HG02870 (cell line): Measurements from ENCODE around the gene ZBTB7A.

Experiments
- ATAC-seq: cut with Tn5 transposase; IDR thresholded peaks from one replicate; pipeline ENCODE4 v1.9.1; 2021; ENCODE audit warnings: mild to moderate bottlenecking, moderate library complexity; ENCODE audit not compliant: unreplicated experiment

Gene ZBTB7A

DNA sequence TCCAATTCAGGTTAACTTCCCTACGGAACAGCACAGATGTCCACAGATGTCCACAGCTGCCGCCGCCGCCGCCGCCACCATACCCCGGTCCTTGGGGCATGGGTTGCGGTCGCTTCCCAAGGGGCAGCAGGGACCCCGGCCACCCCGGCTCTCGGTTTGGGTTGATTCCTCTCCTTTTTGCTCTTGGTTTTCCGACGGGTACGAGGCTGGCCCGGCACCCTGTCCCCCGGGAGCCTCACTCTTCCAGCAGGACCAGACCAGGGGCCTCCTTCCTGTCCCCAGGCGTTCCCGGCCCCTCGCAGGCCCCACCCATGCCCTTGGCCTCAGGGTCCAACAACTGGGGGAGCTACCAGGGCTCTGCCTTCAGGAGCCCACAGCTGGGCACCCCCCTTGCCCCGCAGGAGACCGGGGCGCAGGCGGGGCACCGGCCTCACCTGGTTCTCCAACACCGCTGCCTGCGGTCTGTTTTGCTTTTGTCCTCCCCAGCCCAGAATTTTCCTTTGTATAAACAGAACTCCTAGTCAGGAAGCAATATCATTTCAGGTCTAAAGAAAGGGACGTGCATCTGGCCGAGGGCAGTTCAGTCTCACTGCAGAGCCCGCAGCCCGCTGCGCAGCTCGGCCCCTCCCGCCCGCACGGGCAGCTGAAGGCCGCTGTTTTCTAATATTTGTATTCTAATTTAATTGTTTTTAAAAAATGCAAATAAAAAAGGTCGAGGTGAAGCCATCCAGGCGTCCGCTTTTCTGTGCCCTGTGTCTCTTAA, 27.9 kb downstream of the ZBTB7A start:
- no peak for ATAC-seq

GRCh38 chr19:4038057-4038456, 28.6 kb downstream of the ZBTB7A start:
- ATAC-seq: no peak

DNA sequence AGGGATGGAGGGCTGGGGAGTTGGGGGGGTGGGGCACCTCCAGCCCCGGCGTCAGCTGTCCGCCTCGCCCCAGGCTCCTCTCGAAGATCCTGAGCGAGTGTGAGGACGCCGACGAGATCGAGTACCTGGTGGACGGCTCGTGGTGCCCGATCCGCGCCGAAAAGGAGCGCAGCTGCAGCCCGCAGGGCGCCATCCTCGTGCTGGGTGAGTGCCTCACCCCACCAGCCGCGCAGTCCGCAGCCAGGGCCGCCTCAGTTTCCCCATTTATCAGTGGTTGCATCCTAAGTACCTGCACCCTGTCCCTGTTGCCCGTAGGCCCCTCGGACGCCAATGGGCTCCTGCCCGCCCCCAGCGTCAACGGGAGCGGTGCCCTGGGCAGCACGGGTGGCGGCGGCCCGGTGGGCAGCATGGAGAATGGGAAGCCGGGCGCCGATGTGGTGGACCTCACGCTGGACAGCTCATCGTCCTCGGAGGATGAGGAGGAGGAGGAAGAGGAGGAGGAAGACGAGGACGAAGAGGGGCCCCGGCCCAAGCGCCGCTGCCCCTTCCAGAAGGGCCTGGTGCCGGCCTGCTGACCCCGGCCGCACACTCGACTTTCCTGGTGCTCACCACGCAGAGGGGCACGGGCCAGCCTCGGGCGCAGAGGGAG, 29.3 kb downstream of the ZBTB7A start:
- ATAC-seq: no peak

DNA sequence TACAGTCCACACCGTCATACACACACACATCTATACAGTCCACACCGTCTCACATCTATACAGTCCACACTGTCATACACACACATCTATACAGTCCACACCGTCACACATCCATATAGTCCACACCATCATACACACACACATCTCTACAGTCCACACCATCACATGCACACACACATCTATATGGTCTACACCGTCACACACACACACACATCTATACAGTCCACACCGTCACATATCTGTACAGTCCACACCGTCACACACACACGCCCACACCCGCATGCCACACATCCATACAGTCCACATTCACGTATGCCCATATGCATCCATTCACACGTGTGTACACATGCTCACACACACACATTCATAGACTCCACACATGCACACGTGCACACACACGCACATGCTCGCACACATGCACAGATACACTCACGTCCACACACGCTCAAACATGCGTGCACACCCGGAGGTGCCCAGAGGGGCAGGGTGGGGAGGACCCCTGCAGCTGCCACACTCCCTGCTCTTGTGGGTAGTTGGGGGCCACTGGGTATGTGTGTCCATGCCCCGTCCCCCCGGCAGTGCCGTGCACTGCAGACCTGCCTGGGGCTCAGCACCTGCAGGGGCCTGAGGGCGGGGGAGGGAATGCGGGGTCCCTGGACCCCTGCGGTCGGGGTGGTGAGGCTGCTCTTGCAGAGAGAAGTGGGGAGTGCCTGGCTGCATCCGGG, 30.0 kb downstream of the ZBTB7A start:
- ATAC-seq: no peak

- no peak for ATAC-seq
Measured at GRCh38 chr19:4035582-4035981, 31.1 kb downstream of the ZBTB7A start.

- no peak for ATAC-seq
Measured at GRCh38 chr19:4035018-4035566, 31.6 kb downstream of the ZBTB7A start.

DNA sequence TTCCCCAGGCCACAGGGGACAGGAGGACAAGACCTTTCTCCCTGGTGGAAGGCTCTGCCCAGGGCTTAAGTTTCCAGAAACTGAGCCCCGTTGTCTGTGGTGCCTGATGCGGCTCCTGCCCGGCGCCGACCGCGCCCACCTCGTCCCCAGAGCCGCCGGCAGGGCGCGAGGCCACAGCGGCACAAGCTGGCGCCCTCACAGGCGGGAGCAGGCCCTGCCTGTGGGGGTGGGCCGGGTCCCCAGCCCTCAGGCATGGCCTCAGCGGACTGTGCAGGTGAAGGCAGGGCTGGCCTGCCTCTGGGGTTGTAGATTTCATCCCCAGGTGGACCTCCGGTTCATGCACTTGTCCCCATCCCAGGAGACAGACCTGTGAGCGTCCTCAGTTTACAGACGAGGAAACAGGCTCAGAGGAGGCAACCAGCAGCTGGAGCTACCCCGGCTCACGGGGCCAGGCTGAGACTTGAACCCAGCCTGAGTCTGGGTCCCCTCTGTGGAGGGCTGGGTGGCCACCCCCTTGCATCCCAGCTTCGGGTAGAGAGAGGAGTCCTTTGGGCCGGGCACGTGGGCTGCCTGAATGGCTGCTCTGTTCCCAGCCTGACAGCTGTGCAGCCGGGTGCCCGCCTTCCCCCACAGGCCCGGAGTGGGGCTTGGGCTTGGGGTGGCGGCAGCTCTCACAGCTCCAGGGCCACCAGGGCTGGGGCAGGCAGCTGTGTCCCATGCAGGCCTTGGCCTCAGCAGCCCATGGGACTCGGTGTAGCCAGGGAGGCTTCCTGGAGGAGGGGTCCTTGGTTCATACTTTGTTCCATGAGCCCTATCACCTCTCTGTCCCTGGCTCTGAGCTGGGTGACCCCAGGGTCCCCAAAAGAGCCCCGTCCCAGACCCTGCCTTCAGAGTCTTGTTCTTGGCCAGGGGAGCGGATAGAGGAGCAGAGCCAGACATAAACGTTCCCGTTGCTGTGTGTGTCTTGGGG, 32.4 kb downstream of the ZBTB7A start:
- ATAC-seq: no peak

DNA sequence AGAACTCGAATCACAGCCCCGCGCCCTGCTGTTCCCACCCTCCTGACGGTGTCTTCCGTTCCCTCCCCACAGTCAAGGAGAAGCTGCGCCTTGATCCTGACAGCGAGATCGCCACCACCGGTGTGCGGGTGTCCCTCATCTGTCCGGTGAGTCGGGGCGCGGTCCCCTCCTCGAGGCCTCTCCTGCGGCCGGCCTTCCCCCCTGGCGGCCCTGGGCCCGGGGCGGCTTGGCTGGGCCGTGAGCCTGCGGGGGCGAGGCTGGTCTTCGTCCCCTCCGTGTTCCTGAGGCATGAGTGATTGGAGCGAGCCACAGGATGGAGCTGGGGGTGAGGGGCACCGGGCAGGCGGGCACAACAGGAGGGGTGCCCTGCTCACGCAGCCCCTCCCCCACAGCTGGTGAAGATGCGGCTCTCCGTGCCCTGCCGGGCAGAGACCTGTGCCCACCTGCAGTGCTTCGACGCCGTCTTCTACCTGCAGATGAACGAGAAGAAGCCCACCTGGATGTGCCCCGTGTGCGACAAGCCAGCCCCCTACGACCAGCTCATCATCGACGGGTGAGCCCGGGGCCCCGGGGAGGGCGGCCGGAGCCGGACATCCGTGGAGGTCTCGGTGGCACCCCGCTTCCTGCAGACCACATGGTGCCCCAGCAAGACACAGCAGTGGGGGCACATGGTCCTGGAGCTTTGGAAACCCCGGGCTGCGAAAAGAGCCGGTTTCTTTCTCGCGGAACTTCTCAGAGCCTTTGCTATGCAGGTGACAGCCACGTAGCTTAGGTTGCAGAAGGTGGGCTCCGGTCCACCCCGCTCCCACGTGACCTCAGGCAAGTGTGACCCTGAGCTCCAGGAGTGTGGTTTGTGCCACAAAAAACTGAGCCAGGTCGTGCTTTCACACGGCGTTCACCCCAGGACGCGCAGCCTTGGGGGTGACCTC, 33.4 kb downstream of the ZBTB7A start:
- no peak for ATAC-seq

DNA sequence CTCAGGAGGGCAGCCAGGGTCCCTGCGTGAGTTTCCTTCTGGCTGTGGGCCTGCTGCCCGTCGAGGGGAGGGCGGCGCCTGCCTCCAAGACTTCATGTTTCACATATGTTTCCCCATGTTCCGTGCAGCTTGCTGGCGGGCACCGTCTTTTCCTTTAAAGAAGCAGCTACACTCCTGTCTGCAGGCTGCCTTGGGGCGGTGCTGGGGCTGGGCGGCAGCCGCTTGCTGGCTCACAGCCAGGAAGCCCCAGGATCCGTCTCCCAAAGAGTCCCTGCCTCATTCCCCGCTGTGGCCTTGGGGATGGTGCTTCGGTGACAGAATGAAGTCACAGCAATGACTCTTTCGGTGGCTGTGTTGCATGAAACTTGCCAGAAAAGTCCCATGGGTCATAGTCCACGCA, 34.3 kb downstream of the ZBTB7A start:
- no peak for ATAC-seq

- ATAC-seq: no peak
Measured at GRCh38 chr19:4031420-4031819, 35.3 kb downstream of the ZBTB7A start.

GRCh38 chr19:4030981-4031380, 35.7 kb downstream of the ZBTB7A start:
- ATAC-seq: no peak

DNA sequence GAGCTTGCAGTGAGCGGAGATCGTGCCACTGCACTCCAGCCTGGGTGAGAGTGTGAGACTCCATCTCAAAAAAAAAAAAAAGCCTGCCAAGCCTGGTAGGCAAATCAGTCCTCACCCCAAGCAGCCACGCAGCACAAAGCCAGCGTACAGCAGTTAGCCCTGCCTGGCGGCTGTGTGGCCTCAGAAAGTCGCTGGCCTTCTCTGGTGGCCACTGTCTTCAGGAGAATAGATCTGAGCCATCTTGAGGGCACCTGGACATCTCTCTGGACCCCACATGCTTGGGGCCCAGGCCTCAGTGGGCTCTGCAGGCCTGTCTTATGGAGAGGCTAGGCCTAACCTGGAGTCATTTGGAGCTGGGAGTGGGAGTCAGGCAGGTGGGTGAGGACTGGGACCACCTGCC, 36.1 kb downstream of the ZBTB7A start:
- ATAC-seq: no peak

DNA sequence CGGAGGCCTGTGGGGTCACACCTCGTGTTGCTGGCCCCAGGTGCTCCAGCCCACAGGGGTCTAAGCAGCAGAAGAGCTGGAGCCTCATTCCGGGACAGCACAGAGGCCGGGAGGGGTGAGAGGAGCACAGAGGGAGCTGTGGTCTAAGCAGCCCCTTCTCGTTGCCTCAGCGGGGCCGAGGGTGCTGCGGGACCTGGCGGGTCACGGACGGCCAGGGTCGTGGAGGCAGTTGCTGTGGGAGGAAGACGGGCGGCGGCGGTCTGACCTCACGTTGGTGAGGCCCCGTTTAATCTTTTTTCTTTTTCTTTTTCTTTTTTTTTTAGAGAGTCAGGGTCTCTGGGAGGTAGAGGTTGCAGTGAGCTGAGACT, 37.5 kb downstream of the ZBTB7A start:
- no peak for ATAC-seq

DNA sequence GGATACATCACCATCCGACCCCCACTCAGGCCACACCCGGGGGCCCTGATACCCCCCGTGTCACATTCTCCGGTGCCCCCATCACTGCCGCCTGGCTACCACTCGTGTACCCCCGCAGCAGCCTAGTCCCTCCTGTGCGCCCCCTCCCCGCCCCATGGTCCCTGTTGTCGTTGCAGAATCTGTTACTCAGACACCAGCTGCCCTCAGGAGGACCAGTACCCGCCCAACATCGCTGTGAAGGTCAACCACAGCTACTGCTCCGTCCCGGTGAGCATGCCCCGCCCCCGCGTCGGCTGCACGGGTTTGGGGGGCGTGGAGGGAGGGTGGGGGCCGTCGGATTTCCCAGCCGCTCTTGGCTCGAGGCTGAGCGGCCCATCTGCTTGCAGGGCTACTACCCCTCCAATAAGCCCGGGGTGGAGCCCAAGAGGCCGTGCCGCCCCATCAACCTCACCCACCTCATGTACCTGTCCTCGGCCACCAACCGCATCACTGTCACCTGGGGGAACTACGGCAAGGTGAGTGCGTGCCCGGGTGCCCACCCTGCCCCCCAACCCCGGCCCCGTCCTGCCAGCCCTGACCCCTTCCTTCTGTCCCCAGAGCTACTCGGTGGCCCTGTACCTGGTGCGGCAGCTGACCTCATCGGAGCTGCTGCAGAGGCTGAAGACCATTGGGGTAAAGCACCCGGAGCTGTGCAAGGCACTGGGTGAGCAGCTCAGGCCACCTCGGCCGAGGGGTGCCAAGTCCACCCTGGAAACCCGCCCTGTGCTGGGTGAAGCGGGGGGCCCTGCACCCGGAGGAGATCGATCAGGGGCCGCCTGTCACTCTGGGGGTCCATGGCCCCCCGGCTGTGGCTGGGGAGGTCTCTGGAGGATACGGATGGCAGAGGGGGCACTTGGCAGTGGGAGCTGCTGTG, 38.1 kb downstream of the ZBTB7A start:
- ATAC-seq: no peak

DNA sequence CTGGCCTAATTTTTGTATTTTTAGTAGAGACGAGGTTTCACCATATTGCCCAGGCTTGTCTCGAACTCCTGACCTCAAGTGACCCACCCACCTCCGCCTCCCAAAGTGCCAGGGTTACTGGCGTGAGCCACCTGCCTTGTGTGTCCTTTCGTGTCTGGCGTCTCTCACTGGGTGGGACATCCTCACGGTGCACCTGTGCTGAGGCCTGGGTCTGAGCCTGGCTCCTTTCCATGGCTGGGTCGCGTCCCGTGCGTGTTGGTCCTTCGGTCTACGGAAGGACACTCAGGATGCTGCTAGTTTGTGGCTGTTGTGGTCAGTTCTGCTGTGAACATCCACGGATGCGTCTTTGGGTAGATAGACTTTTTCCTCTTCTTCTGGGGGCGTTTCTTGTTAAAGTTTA, 39.6 kb downstream of the ZBTB7A start:
- no peak for ATAC-seq

DNA sequence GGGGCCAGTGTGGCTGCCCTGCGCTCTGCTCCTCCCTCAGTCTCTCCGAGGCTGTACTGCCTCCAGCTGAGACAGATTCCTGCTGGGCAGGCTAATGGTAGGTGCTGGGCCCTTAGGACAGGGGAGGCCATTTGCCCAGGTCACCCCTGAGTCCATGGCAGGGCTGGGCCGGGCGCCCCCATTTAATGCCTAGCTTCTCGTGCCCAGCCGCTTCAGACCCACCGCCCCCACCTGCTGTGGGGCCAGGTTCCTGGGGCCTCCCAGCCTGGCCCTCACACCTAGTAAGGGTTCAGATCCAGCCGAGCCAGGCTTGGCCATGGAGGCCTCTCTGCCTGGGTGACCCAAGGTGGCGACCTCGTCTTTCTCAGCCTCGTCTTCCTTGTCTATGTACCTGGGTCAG, 41.4 kb downstream of the ZBTB7A start:
- no peak for ATAC-seq

DNA sequence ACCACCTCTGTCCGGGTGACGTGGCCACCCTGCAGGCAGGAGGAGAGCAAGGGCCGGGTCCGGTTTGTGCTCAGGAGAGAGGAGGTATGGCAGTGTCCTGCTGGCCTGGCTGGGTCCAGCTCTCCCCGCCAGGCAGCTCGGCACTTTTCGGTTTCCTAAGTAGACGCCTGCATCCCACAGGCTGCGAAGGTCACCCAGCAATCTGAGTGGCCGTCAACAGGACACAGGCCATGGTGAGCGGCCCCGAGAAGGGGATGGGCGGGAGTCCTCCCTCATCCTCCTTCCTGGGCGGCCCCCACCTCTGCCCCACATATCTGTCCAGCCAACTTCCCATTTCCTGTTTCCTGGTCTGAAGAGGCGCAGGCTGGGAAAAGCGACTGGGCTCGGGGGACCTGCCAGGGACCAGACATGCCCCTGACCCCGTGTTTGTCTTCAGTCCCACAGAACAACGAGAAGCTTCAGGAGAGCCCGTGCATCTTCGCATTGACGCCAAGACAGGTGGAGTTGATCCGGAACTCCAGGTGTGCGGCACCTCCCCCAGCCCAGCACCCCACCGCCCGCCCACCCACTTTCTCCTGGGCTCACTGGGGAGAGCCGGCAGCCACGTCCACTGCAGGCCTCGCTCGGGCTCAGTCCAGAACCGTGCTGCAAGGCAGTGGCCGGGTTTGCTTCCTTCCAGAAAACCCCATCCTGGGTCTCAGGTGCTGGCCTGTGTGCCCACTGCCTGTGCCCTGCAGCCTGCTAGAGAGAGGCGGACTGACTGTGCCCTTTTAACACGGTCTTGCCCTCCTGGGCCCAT, 42.9 kb downstream of the ZBTB7A start:
- ATAC-seq: no peak

DNA sequence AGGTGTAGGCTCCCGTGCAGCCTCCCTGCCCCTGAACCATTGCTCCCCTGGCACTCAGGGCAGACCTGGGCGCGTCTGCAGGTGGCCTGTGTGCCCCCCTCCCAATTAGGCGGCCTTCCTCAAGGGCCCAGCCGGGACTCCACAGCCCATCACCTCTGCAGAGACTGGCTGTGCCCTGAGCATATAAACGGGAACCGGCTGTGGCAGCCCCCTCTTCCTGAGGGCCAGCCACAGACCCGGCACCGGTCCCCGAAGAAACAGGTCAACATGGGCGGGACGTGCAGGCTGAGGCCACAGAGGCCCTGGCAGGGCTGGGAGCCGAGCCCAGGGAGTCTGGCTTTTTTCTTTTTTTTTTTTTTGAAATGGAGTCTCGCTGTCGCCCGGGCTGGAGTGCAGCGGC, 47.1 kb downstream of the ZBTB7A start:
- ATAC-seq: no peak
